Dermis microvascular lymphatic vessel endothelial cell (primary cell): ENCODE results near the gene SHC4. TPM values are rescaled to one million over a fixed set of nuclear protein-coding genes. Genes with fewer than 3 reads are reported as not detected.
"Not testable (repeated sequence)": the region's sequence is repeated elsewhere in the genome, so short reads cannot be mapped to it uniquely, and the experiment has no call there.

ENCODE experiments used
- DNase-seq, 2 donors: peaks; one replicate each; pipeline versions ENCODE4 v3.0.0 to v3.0.0-alpha.2; 2010; ENCODE audit warnings: low read depth in 2 of 2
- total RNA-seq: library from RNA; depleted of rRNA; stranded (reverse); fragments of >200 nt; gene quantifications from 2 replicates; pipeline ENCODE4 v1.2.1, GENCODE V29; 2014

SHC4 gene
- total RNA-seq, 1 donor from 2014 or later: 0.51 TPM

GRCh38 chr15:48883699-48884098 lies 80.0 kb downstream of the SHC4 start:
- DNase-seq: no peak

DNA sequence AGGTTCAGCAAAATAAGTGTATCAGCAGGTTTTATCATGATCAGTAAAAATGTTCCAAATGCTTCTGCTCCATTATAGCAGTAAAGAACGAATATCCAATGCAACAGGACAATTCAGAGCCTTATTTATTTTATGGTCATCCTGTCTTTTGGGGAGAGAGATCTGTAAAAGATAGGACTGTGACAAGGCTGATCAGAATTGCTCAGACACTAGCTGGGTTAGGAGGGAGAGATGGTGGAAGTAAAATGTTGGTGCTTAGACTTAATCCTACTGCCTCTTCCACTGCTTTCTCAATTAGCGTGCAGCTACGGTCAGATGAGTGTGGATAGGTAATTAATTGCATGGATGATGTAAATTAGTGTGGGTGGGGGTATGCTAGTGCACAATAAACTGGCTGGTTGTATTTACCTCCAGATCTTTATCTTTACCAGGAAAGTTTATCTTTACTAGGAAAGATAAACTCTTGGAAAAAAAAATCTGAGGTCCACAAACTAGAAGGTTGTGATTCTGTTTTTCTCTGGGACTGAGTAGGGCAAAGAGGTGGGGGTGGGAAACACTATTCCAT lies 83.6 kb downstream of the SHC4 start:
- DNase-seq: no peak

DNA sequence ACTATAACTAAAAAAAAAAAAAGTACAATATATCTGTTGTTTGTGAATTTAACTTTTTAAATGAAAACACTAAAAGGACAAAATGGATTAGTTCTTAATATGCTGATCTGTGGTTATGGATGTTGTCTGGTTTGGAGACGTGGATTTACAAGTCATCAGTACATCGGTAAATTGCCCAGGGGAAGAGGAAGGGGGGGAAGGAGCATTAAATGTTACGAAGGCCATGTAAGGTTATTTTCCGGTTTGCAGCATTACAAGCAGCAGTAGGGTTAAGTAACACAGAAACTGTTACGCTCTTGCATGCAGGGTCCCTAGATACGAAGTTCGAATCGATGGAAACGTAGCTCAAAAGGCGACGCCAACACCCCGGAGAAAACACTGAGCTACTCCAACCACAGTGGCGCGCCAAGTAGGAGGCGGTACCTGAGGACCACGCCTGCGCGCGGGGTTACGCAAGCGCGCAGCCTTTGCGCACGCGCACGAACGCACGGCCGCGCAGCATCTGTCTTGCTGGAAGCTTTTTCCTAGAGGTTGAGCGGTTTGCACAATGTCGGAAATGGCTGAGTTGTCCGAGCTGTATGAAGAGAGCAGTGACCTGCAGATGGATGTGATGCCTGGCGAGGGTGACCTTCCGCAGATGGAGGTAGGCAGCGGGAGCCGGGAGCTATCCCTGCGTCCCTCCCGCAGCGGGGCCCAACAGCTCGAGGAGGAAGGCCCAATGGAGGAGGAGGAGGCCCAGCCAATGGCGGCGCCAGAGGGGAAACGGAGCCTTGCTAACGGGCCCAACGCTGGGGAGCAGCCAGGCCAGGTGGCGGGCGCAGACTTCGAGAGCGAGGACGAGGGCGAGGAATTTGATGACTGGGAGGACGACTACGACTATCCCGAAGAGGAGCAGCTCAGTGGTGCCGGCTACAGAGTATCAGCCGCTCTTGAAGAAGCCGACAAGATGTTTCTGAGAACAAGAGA lies 85.8 kb downstream of the SHC4 start, which contains the start of gene EID1:
EID1 (plus strand) TSS at position 505 of the 966 bp plus-strand sequence; CDS start at position 548, 43 bp downstream.
- peak; percentile 89 to 94 for DNase-seq

GRCh38 chr15:48876057-48876456 lies 87.7 kb downstream of the SHC4 start:
- no peak for DNase-seq

- no peak for DNase-seq
These were observed 88.3 kb downstream of the SHC4 start for GRCh38 chr15:48875241-48875960.

DNA sequence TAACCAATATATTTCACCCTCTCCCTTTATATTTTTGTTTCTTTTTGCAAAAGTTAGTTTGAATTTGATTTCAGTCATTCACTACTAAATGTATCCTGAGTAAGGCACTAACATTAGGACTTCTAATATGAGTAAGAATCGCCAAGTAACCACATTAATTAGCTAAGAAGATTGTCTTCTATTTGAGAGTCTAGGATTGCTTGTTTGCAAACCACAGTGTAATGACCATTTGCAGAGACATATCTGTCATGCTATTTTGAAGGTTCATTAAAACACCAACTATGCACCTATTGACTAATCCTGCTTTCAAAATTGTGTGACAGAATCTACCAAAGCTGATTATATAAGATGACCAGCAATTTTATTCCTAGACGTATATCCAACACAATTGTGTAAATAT lies 91.1 kb downstream of the SHC4 start:
- no peak for DNase-seq

- no peak for DNase-seq
These were observed 92.2 kb downstream of the SHC4 start for GRCh38 chr15:48871542-48871941.

- DNase-seq: no peak
These were observed 93.8 kb downstream of the SHC4 start for GRCh38 chr15:48869966-48870365.

DNA sequence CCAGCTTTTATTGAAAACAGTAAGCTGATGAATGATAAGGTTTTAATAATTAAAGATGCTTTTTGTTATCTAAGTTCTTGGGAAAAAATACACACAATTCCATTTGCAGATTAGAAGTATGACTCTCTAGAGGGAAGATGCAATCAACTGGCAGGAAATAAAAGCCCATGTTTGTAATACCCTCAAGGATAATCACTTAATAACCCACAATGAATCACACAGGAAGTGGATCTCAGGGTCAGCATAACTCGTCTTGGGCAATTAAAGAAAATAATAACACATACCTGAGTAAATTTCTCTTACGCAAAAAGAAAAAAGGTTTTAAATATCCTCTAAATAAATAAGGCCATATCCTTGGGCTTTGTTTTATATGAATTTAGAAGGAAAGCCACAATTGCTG lies 95.2 kb downstream of the SHC4 start:
- DNase-seq: peak in 1 of 2 donors; percentile 42

- DNase-seq: no peak
These were observed 95.7 kb downstream of the SHC4 start for GRCh38 chr15:48868023-48868422.

DNA sequence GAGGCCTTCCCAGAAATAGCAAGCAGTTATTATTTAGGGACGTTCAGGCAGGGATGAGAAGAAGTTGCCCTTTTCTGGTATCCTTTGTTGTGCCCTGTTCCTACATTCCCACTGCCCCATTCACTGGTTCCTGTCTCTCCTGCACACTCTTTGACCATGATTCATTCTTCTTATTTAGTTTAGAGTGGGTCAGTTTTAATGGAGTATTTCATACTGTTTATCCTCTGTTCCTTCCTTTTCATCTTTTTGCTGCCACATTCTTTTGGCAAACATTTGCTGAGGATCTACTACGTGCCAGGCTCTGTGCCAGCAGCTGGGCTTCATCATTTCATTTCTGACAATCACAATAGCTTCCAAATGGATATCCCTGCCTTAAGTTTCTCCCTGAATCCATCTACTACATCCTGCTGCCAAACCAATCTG lies 97.6 kb downstream of the SHC4 start:
- peak in 1 of 2 donors; percentile 7 for DNase-seq

- DNase-seq: no peak
These were observed 98.2 kb downstream of the SHC4 start for GRCh38 chr15:48865370-48866079.

DNA sequence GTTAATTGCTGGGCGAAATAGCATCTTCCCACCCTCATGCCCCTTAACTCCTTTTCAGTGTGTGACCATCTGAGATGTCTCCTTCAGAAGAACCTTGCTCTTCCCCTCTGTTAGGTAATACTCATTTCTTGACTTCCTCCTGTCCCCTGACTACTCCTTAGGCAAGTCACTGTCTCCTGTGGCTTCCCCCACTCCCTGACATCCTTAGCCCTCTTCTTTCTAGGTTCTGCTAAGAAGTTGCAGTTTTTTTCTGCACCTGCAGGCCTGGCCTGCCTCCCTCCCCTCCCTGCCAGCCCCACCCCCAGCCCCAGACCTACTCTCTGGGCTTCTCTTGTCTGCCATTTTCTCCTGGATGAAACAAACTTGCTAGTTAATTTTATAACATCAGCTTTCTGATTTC lies 101.0 kb downstream of the SHC4 start:
- DNase-seq: no peak

DNA sequence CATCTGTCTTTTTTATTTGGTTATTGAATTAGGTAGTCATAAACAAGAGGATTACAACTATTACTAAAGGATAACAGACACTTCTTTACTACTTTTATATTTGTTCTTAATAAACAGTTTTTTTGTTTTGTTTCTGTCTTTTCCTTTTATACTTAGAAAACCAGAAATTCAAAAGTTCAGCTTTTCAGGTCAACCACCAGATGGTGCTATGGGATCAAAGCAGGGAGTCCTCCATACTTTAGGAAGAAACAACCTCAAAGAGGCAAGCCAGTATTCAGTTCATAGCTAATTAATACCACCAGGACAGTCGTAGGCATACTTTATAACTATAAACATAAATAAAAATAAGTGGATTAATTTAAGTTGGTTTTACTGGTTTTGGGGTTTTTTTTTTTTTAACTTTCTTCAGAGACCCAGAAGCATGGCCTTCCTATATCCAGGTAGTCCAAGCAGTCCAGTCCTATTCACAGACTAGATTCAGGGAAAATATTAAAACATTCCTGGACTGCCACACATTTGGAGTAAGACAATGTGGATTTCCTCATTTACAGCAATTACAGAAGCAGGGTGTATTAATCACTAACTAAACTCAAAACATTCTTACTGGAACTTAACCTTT lies 101.8 kb downstream of the SHC4 start:
- DNase-seq: peak; percentile 65 to 78

DNA sequence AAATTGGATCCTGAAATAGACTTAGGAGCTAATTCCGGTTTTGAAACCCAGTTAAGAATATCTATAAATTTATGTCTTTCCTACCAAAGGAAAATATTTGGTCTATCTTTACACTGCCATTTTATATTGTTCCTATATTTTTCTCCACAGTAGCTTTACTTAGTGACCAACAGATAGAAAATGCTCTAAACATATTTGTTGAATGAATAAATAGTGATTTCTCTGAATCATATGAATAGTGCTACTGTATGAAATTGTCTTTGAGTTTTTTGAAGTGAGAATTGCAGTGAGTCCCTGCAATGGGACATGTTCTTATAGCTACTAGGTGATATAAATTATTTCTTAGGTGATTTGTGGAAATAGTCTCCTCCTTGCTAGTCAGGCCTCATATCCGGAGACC lies 104.3 kb downstream of the SHC4 start:
- no peak for DNase-seq

DNA sequence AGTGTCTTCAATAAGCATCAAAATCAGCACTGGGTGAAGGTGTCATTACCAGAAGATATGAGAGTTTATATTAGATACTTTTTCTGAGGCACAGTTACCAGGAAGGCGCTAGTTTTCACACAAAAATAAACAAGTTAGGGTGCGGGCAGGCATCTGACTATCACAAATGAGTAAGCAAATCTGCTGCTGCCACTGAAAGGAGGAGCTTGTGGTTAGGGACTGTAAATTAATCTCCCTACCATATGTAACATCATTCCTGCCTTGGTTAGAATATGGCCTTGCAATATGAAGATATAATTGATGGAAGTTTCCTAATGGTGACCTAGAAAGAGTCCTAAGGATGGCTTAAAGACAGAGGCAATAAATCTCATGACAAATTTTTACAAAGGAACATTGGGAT lies 105.3 kb downstream of the SHC4 start:
- DNase-seq: no peak

DNA sequence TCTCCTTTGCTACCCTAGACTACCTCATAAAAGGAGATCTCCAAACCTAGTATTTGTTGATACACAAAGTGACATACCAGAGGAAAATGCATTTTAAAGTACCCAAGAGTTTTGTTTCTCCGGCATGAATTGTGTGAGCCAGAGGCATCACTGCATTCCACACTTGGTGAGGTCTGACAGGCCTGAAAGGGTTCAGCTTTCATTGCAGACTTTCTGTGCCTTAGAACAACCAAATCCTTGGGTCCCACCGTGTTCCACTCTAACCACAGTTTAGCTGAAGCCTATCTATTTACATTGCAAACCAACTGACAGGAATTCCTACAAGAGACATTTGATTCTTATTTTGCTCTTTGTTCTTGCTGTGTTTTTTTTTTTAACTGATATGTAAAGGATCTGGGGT lies 106.8 kb downstream of the SHC4 start:
- DNase-seq: no peak

DNA sequence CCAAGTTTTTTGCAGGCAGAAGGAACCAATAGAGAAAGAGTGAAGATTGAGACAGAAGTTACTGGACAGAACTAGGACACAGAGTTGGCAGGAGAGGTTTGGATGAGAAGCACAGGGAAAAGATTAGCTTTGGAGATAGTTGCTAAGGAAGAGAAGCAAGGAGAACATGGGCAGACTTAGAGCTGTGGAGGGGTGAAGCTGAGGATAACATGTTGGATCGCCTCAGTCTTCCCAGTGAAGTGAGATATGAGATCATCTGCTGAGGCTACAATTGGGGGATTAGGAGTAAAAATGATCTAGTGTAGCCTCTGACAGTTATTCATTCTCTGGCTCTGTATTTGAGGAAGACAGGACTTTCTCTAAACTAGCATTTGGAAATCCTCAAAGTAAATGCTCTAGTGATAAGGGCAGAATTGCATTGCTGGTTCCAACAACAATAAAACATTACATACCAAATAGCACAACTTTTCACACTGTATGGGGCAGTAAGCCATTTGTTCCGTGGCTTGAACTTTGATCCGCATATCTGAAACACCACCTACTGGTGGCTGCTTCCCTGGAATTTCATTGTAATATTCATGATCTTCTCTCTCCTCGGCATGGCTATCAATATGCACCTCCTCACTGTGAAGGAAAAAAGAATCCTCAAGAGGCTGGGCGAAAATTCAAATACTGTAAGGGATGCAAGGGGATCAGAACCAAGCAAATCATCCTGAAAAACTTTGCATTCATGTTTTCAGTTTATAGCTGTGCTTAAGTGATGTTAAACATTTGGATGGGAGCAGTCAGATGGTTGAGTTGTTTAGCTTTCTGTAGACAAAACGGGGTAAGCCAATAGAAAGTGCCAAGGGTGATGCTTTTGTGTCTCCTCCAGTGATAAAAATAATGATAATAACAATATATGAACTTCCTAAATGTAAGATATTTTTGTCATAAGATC lies 107.9 kb downstream of the SHC4 start:
- DNase-seq: peak; percentile 40 to 55

GRCh38 chr15:48854434-48854833 lies 109.3 kb downstream of the SHC4 start:
- DNase-seq: not testable (repeated sequence)

DNA sequence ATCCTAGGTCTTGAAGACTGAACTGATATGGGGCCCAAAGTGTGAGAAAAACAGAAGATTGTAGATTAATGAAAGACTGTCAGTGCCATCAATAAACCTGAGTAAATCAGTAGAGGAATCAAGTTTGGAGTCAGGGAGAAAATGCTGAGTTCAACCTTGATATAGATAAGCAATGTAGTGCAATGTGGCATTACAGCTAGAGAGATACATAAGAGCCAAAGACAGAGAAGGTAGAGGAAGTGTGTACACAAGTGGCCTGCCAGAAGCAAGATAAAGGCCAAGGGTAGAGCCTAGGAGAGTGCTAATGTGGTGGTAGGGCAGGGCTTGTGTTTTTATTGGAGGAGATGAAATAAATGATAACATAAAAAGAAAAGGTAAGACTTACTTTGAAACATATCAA lies 111.8 kb downstream of the SHC4 start:
- no peak for DNase-seq
